Amygdala (tissue), 56 donors: Measurements from ENCODE around the gene CACHD1.

Experiments
- DNase-seq, 56 donors: peaks; one replicate each; lab custom pipeline; 2025; lab: John Stamatoyannopoulos, UW

The CACHD1 gene

GRCh38 chr1:64469977-64470664 is at the start of gene CACHD1:
Gene CACHD1 (plus strand): TSS chr1:64470129. CDS start chr1:64470745, 616 bp downstream.
- peak in 50 of 56 donors; percentile 12 to 81 (median 53) for DNase-seq

GRCh38 chr1:64421377-64421776 is 48.6 kb upstream of the CACHD1 start:
- DNase-seq, result no peak

- DNase-seq, result no peak
These were observed 46.4 kb upstream of the CACHD1 start for GRCh38 chr1:64423526-64423925.

GRCh38 chr1:64424412-64424811 is 45.5 kb upstream of the CACHD1 start:
- DNase-seq, result no peak

- no peak for DNase-seq
These were observed 44.4 kb upstream of the CACHD1 start for GRCh38 chr1:64425521-64425920.

GRCh38 chr1:64426681-64427080 is 43.2 kb upstream of the CACHD1 start:
- no peak for DNase-seq

GRCh38 chr1:64427879-64428278 is 42.0 kb upstream of the CACHD1 start:
- DNase-seq, result no peak

- DNase-seq, result no peak
These were observed 36.6 kb upstream of the CACHD1 start for GRCh38 chr1:64433308-64433707.

GRCh38 chr1:64433747-64434146 is 36.2 kb upstream of the CACHD1 start:
- DNase-seq, result no peak

- DNase-seq, result no peak
These were observed 34.9 kb upstream of the CACHD1 start for GRCh38 chr1:64435000-64435399.

GRCh38 chr1:64437453-64437852 is 32.5 kb upstream of the CACHD1 start:
- DNase-seq, result no peak

GRCh38 chr1:64440183-64440826 is 29.6 kb upstream of the CACHD1 start:
- DNase-seq, result no peak

- no peak for DNase-seq
These were observed 18.5 kb upstream of the CACHD1 start for GRCh38 chr1:64451440-64451839.

GRCh38 chr1:64453688-64454087 is 16.2 kb upstream of the CACHD1 start:
- DNase-seq, result no peak

GRCh38 chr1:64458915-64459314 is 11.0 kb upstream of the CACHD1 start:
- no peak for DNase-seq

- DNase-seq, result no peak
These were observed 10.2 kb upstream of the CACHD1 start for GRCh38 chr1:64459743-64460142.

- no peak for DNase-seq
These were observed 3.9 kb upstream of the CACHD1 start for GRCh38 chr1:64466033-64466432.

- DNase-seq, result no peak
These were observed 583 bp upstream of the CACHD1 start for GRCh38 chr1:64469116-64469976.

GRCh38 chr1:64470665-64471217 is 812 bp downstream of the CACHD1 start:
- peak in 8 of 56 donors; percentile 3 to 49 (median 27) for DNase-seq

- peak in 21 of 56 donors; percentile 5 to 43 (median 22) for DNase-seq
These were observed 1.5 kb downstream of the CACHD1 start for GRCh38 chr1:64471218-64472039.
